NT2/D1 (cell line): ENCODE results near the gene NAALAD2.

Experiments
- SUZ12 ChIP-seq: IDR thresholded peaks from 2 replicates; pipeline ENCODE4 v1.6.1; 2011; ENCODE audit not compliant: insufficient read length, insufficient read depth; ENCODE audit errors: extremely low read depth
- YY1 ChIP-seq: IDR thresholded peaks from 2 replicates; pipeline ENCODE4 v1.6.1; 2011; ENCODE audit not compliant: insufficient read length, insufficient read depth
- ZNF274 ChIP-seq: IDR thresholded peaks from 2 replicates; pipeline ENCODE4 v1.6.1; 2011; ENCODE audit warnings: mild to moderate bottlenecking, low read depth, low read length

- TF ChIP-seq YY1: no peak
- TF ChIP-seq ZNF274: no peak
- TF ChIP-seq SUZ12: no peak
Measured at GRCh38 chr11:90221803-90222458, 87.5 kb downstream of the NAALAD2 start.
